Kidney tubule cell (primary cell): ENCODE measurements around the gene NAT9.
A peak's percentile ranks its signal among the peaks of the same experiment; 100 is the strongest.

Source experiments
- DNase-seq: peaks from one replicate; pipeline ENCODE4 v3.0.0-alpha.2; 2018; ENCODE audit warnings: low spot score

NAT9 gene, protein sequence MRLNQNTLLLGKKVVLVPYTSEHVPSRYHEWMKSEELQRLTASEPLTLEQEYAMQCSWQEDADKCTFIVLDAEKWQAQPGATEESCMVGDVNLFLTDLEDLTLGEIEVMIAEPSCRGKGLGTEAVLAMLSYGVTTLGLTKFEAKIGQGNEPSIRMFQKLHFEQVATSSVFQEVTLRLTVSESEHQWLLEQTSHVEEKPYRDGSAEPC

DNA sequence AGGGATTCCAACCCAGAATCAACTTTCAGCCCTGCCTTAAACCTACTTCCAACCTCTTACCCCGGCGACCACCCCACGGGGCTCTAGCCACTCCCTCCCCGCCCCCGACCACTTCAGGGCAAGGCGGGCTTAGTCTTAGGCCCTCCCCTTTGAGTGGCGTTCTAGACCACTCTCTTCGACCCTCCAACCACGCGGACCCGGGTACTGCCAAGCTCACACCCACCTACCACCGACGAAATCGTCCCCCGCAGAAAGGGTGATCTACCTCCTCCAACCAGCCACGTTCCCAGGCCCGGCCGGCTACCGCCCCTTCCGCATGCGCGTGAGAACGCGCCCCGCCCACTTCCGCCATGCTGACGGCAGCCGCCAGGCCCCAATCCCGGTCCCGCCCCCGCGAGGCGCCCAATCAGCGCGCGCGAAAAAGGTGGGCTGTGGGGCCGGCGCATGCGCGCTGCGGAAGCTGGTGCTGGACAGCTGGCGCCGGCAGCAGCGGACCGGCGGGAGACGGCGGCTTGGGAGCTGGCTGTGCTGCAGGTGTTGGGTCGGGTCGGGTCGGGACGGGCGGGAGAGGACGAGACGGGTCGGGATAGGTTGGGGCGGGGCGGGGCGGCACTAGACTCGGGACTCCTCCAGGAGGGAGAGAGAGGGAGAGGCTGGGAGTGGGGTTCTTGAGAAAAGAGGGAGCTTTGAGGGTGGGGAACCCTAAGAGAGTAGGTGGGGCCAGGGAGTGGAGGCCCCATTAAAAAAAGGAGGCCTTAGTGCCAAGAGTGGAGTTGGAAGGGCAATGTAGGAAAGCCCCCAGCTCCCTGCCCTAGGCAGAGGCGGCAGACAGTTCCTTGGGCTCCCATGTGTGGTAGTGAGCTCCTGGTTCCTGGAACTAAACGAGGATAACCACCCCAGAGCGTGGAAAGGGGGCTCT lies at the start of gene NAT9:
TSS of gene NAT9 (minus strand) at position 302 of the 919 bp plus-strand sequence. CDS start 647 bp downstream, outside the sequence.
- DNase-seq: peak; percentile 96

DNA sequence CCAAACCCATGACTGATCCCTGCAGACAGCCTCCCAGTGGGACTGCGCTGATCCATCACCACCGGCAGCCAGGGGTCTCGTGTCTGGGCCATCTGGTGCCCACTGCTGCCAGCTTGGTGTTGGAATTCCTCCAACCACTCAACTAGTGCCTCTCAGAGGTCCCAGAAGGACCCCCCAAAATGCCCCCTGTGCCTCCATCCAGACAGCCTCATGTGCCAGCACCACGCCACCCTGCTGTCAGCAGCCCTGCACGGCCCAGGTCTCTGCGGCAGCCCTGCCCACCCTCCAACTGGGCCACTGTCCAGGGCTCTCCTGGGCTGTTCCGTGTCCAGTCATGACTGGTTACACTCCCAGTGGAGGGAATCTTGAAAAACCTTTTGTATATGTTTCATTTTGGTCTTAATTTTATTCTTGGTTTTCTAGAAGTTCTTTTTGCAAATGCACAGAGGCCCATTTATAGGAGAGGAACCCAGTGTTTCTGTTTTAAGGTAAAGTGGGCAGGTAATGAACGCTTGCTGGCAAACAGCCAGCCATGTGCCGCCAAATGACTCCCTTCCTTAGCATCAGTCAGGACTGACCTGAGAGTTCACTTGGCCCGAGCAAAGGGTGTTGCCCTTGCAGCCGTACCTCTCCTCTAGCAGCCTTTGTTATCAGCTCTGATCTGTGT lies 48.9 kb upstream of the NAT9 start:
- no peak for DNase-seq

DNA sequence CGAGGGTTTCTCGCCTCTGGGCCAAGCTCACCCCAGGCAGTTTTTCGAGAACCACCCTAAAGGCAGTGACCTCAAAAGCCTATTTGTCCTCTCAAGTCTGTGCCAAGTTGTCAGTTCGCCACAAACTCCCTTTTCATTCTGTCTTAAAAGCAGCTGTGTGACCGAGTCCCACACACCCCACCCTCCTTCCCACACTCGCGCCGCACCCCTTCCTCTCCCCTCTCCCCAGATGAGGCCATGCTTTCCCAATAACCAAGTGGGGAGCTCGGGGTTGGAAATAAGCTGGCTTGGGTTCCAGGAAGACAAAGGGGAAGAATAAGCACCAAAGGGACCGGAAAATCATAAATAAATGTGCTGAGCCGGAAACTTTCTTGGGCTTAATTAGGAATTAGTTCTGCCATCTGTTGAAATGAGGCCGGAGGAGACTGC lies 46.8 kb upstream of the NAT9 start:
- no peak for DNase-seq

DNA sequence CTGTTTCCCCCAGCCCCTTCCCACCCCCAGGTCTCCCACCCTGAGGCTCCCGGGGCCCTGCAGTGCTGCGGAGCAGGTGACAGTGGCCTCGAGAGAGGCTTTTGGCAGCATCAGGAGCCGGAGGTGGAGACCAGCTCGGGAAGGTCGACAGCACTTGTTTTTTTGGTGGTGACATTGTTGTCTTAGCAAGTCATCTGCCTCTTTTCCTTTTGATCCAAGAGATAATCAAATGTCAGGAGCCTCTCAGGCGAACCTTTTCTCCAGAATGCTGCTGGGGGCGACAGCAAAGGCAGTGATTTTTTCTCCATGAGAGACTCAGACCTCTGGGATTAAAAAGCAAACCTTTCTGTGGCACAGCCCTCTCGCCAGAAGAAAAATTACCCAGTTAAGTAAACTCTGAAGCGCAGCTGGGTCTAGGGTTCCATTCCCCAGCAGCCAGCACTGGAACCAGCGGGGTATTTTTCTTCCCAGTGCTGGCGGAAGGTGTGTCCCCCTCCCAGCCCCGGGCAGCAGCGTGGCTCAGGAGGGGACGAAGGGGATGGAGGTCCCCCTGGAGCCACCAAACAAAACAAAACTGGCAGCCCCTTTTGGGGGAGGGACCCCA lies 46.3 kb upstream of the NAT9 start:
- DNase-seq: no peak

DNA sequence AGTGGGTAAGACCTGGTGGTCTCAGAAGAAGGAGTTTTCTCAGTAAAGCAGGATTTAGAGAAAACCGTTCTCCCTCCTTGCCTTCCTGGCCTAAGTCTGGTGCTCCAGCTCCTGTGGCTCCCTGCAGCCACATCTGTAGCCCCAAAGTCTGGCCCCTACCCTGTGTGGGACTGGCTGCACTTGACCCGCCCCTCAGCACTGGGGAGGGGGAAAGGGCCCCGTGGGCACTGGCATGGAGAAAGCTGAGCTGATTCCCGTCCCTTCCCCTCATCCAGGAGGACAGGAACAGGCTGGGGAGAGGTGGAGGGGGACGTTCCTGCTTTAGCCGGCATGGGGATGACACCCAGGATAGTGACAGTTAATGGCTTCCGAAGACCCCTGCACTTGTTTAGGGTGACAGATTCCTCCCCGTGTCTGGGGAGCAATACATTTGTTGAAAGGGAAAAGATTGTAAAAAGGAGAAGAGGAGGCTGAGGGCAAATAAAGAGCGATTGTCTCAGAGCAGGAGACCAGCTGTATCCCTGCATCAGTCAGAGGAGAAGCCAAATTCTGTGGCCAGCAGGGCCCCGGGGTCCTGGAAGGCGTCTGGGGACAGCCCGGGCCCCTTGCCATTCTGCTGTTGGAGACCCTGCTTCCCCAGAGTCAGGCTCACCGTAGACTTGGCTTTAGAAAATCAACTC lies 45.6 kb upstream of the NAT9 start:
- DNase-seq: no peak

DNA sequence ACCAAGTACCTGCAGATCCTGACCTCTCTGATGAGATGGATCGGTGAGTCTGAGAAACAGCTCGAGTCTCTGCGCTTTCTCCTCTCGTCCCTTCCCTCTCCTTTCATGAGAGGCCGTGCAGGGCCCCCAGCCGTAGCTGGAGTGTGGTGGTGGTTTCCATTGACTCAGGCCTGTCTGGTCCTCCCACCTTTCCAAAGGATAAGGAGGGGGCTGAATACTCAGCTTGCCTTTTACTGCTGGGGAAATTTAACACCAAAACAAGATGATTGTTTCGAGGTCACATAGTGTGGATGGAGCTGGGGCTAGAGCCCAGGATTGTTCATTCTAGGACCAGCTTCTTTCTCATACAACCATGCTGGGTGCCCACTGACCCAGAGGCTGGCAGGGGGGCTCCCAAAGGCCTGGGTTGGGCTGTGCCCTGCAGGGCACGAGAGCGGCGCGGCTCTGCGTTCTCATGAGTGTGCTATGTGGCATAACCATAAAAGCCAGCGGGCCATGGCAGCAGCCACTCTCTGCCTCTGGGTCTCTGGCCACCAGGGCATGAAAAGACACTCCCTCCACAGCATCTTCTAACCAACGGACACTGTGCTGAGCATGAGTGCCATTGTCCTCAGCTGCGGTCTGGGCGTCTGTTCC lies 43.8 kb upstream of the NAT9 start:
- no peak for DNase-seq

DNA sequence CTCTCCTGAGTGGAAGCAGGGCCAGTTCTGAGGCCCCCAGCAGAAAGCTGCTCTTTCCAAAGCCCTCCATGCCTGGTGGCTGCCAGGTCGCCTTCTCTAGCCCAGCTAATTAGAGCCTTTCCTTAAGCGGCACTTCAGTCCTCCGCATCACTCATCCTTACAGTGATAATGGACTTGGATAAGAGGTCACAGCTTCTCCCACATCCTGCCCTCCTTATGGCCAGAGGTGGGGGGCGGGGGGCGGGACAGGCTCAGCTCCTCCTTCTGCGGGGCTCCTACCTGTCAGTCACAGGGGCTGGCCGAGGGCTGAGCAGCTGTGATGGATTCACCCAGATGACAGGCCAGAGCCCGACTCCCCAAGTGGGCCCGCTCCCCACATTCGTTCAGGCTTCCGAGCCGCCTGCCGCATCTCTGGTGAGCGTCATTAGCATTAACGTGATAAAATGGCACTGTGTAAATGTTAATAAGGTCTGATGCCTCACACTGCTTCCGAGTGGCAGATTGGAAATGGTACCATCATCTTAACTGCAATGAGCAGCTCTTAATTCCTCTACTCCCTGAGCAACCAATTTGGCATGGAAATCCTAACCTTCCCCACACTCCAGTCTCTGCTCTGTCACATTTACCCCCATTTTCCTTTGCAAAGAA lies 42.3 kb upstream of the NAT9 start:
- no peak for DNase-seq

DNA sequence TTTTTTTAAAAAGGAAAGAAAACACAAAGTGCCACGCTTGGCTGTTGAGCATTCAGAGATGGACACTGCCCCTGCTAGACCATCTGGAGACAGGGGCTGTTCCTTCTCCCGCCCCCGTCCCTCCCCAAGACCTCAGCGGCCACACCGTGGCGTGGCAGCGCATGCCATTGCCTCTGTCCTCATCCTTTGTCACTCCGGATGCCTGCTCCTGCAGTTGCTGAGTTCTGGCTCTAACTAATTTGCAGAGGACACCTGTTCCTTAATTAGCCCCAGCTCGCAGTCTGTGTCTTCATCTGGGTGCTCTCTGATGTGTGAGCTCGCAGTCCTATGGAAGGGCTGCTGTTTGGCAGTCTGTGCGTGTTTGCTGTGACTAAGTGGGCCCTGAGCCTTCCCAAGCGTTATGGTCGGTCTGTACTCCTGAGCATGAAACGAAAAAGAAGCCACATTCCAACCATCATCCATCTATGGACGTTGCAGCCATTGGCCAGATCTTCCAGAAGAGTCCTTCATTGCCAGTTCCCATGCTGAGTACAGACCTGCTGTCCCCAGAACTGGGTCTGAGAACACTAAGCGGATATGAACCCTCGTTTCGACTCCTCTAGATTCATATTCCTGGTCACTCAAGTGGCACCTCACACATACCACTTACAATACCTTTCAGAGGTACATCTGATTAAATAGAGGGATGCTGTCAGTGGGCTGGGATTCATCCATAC lies 40.9 kb upstream of the NAT9 start:
- no peak for DNase-seq

DNA sequence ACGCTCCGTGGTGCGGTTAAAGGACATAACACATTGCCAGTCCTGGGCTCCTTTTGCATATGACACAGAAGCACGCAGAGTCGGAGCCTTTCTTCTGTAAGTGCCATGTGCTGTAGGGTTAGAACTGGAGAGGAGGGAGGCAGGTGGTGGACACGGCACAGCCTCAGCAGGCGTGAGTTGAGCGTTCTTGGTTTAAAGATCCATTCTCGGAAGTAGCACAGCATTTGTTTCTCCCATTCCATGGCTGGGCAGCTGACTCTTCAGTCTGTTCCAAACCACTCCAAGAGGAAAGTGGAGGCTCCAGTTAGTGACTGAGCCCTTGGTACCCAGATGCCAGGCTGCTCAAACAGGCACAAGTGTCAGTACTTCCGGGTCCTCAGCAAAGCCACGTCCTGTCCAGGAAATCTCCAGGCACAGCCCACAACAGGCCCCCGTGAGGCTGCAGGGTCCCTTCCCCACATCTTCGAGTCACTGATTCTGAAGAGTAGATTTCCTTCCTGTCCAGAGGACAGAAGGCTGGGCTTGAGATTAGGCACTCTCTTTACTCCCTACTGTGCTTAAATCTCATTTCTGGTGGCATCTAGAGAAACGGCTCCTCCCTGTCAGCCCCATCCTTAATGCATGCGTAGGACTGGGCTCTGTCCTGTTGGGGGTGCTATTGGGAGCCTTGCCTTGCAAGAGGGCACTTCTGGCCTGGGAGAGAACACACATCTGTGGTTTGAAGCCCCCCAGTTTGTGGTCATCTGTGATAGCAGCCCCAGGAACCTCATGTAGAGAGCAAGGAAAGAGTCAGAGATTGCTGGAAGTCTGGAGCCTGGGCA lies 39.6 kb upstream of the NAT9 start:
- DNase-seq: no peak

DNA sequence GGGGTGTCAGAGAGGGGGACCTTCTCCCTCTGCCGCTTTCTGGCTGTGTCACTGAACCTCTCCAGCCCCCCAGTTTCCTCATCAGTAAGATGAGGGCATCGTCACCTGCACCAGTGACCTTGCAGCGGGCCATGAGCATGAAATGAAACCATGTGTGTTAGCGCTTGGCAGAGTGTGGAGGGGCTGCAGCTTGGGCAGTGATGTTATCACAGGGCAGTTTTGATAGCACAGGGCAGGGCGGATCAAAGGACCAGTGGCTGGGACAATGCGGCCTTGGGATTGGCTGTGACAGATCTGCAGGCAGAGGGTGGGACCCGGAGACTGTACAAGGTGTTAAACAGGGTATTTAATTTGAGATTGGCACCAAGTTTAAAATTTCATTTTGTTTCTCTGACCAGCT lies 38.9 kb upstream of the NAT9 start:
- DNase-seq: no peak

DNA sequence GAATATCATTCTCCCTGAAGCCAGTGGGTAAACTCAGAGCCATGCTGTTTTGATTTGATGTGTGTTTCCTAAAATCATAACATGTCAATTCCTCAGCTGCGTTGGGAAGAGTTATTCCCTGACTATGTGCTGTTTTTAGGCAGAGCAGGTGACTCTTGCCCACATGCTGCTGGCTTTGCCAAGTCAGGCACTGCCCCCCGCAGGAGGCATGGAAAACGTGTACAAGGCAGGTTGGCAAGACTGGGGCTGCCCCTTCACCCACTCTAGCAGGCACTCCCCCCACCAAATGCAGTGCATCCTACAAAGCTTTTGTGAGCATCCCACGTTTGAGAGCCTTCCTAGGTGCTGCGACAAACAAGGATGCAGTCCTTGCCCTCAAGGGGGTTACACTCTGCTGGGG lies 38.3 kb upstream of the NAT9 start:
- no peak for DNase-seq

DNA sequence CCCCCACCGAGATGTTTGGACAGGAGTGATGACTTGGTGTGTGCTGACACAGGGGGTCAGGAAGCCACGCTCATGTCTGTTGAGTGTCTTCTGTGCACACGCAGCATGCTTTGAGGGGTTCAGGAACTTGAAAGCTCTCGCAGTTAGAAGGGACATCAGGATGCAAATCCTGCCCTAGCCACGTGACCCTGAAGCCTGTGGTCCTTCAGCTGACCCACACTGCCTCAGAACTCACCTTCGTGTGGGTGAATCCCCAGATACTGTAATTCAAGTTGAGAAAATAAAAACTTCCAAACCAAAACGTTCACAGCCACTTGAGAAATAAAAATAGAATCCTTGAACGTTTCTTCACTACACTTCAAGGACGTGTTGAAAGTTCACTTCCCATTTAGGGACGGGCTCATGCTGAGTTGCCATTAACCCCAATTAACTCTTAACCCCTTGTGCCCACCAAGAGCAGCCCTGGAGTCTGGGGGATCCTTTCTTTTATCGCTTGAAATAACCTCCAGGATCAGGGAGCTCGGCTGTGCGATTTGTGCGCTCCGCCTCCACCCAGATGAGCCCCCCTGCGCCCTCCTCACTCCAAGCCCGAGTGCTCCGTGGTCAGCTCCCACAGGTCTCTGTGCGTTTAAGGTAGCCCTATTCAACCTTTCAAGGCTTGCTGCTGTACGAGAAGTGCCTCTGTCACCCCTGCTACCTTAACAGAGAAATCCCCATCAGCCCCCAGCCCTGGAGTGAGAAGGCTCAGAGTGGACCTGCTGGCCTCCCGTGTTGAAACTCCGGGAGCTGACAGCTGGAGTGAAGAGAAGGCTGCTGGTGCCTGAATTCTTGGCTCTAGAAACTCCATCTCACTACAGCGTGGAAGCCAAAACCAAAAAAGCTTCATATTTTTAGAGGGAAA lies 36.2 kb upstream of the NAT9 start:
- no peak for DNase-seq

DNA sequence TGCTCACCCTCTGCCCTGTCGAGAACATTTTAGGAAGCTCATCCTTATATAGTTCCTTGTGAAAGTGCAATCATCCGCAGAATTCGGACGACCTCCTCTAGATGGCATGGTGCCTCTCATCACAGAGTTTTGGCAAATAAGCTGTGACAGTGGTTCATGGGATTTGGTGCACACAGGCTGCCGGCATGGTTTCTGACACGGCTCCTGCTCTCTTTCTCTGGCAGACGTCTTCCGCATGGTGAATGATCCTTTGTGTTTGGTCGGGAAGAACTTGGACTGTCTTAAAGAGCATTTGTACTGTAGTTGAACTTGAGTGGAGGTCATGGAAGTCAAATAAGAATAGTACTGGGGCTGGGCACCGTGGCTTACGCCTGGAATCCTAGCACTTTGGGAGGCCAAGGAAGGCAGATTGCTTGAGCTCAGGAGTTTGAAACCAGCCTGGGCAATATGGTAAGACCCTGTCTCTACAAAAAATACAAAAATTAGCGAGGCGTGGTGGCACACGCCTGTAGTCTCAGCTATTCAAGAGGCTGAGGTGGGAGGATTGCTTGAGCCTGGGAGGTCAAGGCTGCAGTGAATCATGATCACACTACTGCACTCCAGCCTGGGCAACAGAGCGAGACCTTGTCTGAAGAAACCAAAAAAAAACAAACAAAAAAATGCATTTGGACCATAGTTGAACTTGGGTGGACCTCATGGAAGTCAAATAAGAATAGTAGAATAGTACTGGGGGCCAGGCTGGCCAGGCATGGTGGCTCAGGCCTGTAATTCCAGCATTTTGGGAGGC lies 34.7 kb upstream of the NAT9 start:
- peak; percentile 21 for DNase-seq

DNA sequence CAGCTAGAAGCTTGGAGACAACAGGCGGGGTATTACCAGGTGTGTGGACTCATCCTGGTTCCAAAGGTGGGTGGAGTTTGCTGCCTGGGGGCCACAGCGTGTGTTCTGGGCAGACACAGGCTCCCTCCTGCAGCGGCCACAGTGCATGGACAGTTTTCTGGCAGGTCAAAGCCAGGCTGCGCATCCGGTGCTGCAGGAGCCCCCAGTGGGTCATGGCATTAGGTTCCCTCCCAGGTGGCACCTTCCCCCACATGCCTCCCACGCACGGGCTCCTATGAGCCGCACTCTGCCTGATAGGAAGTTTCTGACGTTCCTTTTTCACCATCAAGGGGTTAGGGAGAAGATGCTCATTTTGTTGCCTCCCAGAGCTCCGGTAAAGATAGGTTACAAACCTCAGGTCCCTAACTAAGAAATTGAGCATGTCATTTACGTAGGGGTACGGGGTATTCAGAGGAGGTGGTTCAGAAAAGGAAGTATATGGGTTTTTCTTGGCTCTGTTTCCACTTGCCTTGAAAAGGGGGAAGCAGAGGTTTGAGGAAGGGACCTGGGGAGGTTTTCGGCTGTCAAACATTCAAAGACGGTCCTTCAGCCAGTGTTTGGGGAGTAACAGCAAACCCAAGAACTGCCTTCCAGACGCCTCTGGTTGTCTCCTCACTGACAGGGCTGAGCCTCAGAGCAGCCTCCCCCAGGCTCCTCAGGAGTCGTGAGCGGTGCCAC lies 32.7 kb upstream of the NAT9 start:
- DNase-seq: no peak

DNA sequence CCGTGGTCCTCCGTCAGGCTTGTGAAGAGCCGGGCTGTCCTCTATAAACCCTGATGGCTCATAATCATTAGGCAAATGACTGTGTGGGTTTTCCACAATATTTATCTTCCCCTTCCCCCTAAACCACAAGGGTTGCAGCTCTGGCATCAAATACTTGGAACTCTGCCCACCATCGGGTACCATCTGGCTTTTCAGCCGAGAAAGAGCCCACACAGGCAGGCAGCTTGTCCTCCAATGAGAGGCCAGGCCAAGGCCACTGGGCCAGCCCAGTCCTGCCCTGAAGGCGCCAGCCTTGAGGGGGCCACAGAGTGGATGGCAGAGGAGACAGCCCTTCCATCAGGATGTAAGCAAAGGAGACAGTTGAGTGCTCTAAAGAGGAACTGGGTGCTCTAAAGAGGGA lies 31.8 kb upstream of the NAT9 start:
- no peak for DNase-seq

DNA sequence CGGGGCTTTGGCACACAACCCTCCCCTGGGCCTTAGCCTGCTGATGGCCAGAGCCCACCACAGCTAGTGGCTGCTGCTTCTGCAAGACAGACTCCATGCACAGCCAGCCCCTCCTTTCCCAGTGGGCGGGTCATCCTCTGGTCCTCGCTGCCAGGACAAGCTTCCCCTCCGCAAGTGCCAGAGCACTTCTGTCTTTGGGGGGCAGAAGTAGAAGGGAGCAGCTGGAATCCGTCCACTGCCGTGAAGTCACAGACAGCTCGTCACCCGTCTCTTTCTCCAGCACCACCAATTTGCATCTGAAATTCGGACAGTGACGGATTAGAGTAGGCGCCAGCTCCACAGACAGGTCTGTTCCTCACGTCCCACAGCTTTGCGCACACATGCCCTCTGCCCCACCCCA lies 31.3 kb upstream of the NAT9 start:
- DNase-seq: no peak

DNA sequence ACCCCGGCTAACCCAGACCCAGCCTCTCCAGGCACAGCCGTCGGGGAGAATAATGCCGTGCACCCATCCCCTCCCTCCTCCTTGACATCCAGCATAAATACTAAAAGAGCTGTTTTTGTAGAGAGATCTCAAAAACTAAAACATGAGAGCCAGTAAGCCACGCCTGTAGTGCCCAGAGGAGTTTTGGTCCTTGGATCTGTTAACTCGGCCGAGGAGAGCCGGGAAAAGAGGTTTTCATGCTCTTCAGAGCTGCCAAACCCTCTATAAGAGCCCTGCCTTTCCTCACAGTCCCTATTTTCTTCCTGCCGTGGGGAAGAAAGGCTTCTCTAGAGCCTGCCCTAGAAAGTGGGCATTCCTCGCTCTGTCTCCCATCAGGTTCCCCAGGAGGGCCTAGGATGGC lies 30.2 kb upstream of the NAT9 start:
- no peak for DNase-seq
